ENCODE data around the gene CNTNAP2. TPM values are rescaled to one million over a fixed set of nuclear protein-coding genes. Genes with fewer than 3 reads are reported as not detected.

The CNTNAP2 gene
- total and polyA plus RNA-seq, 9 of the 15 experiments (the other 6 are each of a cell fraction or from before 2014, with no cell fraction given): 0.04 to 0.62 (median 0.09) TPM; not detected in 4

GRCh38 chr7:148095066-148095465 lies 1978.5 kb downstream of the CNTNAP2 start:
- FAIRE-seq: no peak
- ATAC-seq: no peak
- H2AFZ ChIP-seq (ENCODE audit: low read depth, low read length): no peak overlapping the region
- no TSS peak for BruUV-seq (replicated peaks)
- no peaks in the 10 kb centered on the region for H3K9me3 ChIP-seq (replicated peaks; ENCODE audit: control insufficient read depth, insufficient read depth, low read depth, low read length)
- POLR2A ChIA-PET: interaction anchor here (0.7 kb wide), 1 partner anchor 126 kb away, joined by 3 read pairs; no protein-coding TSS in a partner anchor
- H3K9ac ChIP-seq (ENCODE audit: insufficient read depth in 1 of 2, low read depth in 2 of 2, low read length in 2 of 2): no peak overlapping the region
- intact Hi-C loops (cut with micrococcal nuclease): no loop called here
- no peak for DNase-seq (ENCODE audit: extremely low read depth in 1 of 4, low spot score in 3 of 4)
- no peaks in the 10 kb centered on the region for H3K79me2 ChIP-seq (ENCODE audit: control insufficient read depth, insufficient read depth, low read length)
- no peak overlapping the region for H3K4me3 ChIP-seq
- under 1% methylated on average over 8 of the region's 8 CpGs for WGBS (ENCODE audit: insufficient coverage, low coverage, missing lambda C conversion rate)
- no peaks in the 10 kb centered on the region for H3K27me3 ChIP-seq (ENCODE audit: control insufficient read depth in 2 of 2, insufficient read depth in 2 of 2, low read length in 2 of 2)
- in situ Hi-C loops (cut with MboI): no loop called here
- H3K4me2 ChIP-seq (ENCODE audit: insufficient read depth, low read length): no peak overlapping the region
- no peaks in the 10 kb centered on the region for H3K36me3 ChIP-seq (ENCODE audit: control insufficient read depth, insufficient read depth, low read length)
- H4K20me1 ChIP-seq (replicated peaks; ENCODE audit: control insufficient read depth, insufficient read depth, low read length): no peaks in the 10 kb centered on the region
- H3K9me1 ChIP-seq (ENCODE audit: control insufficient read depth, insufficient read depth, low read length): no peaks in the 10 kb centered on the region
- H3K27ac ChIP-seq (ENCODE audit: extremely low read depth, low read depth, low read length): no peak overlapping the region
- TF ChIP-seq BRD4 (IDR thresholded peaks at IDR 0.05): no peak
- TF ChIP-seq, protein P1, sequence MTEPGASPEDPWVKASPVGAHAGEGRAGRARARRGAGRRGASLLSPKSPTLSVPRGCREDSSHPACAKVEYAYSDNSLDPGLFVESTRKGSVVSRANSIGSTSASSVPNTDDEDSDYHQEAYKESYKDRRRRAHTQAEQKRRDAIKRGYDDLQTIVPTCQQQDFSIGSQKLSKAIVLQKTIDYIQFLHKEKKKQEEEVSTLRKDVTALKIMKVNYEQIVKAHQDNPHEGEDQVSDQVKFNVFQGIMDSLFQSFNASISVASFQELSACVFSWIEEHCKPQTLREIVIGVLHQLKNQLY (CRISPR knock-in tag; conservative IDR thresholded peaks at IDR 0.05): no peak
- no peak for TF ChIP-seq ETS1 (conservative IDR thresholded peaks at IDR 0.05; ENCODE audit: control insufficient read depth, low read depth, low read length)
- TF ChIP-seq KAT7 (CRISPR knock-in tag; IDR thresholded peaks at IDR 0.05; ENCODE audit: borderline replicate concordance): no peak
- TF ChIP-seq HNRNPK (IDR thresholded peaks at IDR 0.05; ENCODE audit: low read depth, low read length, poor library complexity, severe bottlenecking): no peak
- no peak for TF ChIP-seq RUNX1 (IDR thresholded peaks at IDR 0.05; ENCODE audit: low read depth)
- no peak for TF ChIP-seq ZNF217 (CRISPR knock-in tag; IDR thresholded peaks at IDR 0.05)
- TF ChIP-seq, protein P2, sequence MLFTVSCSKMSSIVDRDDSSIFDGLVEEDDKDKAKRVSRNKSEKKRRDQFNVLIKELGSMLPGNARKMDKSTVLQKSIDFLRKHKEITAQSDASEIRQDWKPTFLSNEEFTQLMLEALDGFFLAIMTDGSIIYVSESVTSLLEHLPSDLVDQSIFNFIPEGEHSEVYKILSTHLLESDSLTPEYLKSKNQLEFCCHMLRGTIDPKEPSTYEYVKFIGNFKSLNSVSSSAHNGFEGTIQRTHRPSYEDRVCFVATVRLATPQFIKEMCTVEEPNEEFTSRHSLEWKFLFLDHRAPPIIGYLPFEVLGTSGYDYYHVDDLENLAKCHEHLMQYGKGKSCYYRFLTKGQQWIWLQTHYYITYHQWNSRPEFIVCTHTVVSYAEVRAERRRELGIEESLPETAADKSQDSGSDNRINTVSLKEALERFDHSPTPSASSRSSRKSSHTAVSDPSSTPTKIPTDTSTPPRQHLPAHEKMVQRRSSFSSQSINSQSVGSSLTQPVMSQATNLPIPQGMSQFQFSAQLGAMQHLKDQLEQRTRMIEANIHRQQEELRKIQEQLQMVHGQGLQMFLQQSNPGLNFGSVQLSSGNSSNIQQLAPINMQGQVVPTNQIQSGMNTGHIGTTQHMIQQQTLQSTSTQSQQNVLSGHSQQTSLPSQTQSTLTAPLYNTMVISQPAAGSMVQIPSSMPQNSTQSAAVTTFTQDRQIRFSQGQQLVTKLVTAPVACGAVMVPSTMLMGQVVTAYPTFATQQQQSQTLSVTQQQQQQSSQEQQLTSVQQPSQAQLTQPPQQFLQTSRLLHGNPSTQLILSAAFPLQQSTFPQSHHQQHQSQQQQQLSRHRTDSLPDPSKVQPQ (CRISPR knock-in tag; IDR thresholded peaks at IDR 0.05; ENCODE audit: borderline replicate concordance): no peak
- no peak for TF ChIP-seq DACH1 (IDR thresholded peaks at IDR 0.05; ENCODE audit: partially characterized antibody)
- TF ChIP-seq ZKSCAN3 (CRISPR knock-in tag; IDR thresholded peaks at IDR 0.05): no peak
- H3K4me1 ChIP-seq (replicated peaks in 1 of 2; ENCODE audit: control insufficient read depth in 2 of 2, insufficient read depth in 2 of 2, low read length in 2 of 2): no peaks in the 10 kb centered on the region
- CTCF ChIA-PET (ENCODE audit: low intra/inter-chr PET ratio): no interaction called here
